HL-60 (cell line): ENCODE measurements around the gene MEX3A.

ENCODE experiments used
- GABPA ChIP-seq: IDR thresholded peaks from 2 replicates; pipeline ENCODE4 v1.6.1; 2012; ENCODE audit warnings: low read depth
- POLR2AphosphoS5 ChIP-seq: IDR thresholded peaks from 2 replicates; pipeline ENCODE4 v1.6.1; 2012; ENCODE audit warnings: low read depth
- TF ChIP-seq, protein P1 (sequence below): IDR thresholded peaks from one replicate; pipeline ENCODE4 v1.5.1; 2011; ENCODE audit warnings: low read length, control low read depth, inconsistent platforms; ENCODE audit not compliant: insufficient read depth
- TF ChIP-seq, protein P2 (sequence below): IDR thresholded peaks from 2 replicates; pipeline ENCODE4 v1.6.1; 2012; ENCODE audit warnings: low read depth; ENCODE audit not compliant: insufficient replicate concordance

DNA sequence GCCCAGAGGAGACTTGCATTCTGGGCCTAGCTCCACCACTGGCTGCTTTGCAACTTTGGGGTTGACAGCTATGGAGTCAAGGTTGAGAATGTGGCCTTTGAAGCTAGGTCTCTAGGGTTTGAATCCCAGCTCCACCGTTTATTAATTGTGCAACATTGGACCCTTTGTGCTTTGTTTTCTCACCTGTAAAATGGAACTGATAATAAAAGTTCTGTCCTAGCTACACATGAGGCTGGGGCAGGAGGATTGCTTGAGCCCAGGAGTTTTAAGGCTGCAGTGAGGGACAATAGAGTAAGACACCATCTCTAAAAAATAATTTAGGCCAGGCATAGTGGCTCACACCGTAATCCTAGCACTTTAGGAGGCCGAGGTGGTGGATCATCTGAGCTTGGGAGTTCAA is 17.0 kb upstream of the MEX3A start:
- TF ChIP-seq, protein P1, sequence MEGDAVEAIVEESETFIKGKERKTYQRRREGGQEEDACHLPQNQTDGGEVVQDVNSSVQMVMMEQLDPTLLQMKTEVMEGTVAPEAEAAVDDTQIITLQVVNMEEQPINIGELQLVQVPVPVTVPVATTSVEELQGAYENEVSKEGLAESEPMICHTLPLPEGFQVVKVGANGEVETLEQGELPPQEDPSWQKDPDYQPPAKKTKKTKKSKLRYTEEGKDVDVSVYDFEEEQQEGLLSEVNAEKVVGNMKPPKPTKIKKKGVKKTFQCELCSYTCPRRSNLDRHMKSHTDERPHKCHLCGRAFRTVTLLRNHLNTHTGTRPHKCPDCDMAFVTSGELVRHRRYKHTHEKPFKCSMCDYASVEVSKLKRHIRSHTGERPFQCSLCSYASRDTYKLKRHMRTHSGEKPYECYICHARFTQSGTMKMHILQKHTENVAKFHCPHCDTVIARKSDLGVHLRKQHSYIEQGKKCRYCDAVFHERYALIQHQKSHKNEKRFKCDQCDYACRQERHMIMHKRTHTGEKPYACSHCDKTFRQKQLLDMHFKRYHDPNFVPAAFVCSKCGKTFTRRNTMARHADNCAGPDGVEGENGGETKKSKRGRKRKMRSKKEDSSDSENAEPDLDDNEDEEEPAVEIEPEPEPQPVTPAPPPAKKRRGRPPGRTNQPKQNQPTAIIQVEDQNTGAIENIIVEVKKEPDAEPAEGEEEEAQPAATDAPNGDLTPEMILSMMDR = no peak
- TF ChIP-seq POLR2AphosphoS5 (no peak), GABPA (no peak)
- TF ChIP-seq, protein P2, sequence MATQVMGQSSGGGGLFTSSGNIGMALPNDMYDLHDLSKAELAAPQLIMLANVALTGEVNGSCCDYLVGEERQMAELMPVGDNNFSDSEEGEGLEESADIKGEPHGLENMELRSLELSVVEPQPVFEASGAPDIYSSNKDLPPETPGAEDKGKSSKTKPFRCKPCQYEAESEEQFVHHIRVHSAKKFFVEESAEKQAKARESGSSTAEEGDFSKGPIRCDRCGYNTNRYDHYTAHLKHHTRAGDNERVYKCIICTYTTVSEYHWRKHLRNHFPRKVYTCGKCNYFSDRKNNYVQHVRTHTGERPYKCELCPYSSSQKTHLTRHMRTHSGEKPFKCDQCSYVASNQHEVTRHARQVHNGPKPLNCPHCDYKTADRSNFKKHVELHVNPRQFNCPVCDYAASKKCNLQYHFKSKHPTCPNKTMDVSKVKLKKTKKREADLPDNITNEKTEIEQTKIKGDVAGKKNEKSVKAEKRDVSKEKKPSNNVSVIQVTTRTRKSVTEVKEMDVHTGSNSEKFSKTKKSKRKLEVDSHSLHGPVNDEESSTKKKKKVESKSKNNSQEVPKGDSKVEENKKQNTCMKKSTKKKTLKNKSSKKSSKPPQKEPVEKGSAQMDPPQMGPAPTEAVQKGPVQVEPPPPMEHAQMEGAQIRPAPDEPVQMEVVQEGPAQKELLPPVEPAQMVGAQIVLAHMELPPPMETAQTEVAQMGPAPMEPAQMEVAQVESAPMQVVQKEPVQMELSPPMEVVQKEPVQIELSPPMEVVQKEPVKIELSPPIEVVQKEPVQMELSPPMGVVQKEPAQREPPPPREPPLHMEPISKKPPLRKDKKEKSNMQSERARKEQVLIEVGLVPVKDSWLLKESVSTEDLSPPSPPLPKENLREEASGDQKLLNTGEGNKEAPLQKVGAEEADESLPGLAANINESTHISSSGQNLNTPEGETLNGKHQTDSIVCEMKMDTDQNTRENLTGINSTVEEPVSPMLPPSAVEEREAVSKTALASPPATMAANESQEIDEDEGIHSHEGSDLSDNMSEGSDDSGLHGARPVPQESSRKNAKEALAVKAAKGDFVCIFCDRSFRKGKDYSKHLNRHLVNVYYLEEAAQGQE = no peak
